GM18873 (cell line): Measurements from ENCODE around the gene CYGB.
"Not testable (repeated sequence)": the region's sequence is repeated elsewhere in the genome, so short reads cannot be mapped to it uniquely, and the experiment has no call there.

Experiments used
- ATAC-seq: cut with Tn5 transposase; IDR thresholded peaks from one replicate; pipeline ENCODE4 v1.9.1; 2021; ENCODE audit warnings: mild to moderate bottlenecking, moderate library complexity, moderate number of reproducible peaks; ENCODE audit not compliant: unreplicated experiment, low FRiP score

Gene CYGB

DNA sequence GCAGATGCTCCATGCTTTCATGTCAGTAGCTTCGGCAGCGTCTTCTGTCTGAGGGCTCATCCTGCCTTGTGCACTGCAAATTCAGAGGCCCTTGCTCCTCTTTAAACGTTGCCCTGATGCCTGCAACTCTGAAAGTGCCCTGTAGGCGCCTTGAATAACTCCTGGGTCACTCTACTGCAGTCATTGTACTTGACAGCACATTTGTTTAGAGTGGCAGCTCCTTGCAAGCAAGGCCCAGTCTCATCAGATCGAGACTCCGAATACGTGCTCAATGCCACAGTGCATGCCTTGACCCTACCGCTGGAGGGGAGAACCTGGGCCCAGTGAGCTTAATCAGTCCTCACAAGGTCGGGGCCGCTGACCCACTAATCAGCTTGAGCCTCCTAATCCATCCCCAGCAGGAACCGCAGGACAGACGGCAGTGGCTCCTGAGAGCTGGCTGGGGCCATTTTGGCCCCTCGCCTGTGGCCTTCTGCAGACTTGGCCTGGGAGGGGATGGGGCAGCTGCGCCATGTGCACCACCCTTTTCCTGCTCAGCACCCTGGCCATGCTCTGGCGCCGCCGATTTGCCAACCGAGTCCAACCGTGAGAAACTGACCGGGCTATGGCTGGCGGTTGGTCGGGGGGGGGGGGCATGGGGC is 2.2 kb upstream of the CYGB start, which contains the start of gene PRCD:
Gene PRCD, plus strand, starts transcription at position 414 of the 641 bp plus-strand sequence. Its CDS starts 98 bp downstream, at position 512.
- no peak for ATAC-seq

GRCh38 chr17:76538941-76539570 is 1.5 kb upstream of the CYGB start:
- ATAC-seq, result no peak

- no peak for ATAC-seq
These were observed 897 bp upstream of the CYGB start for GRCh38 chr17:76538281-76538931.

- no peak for ATAC-seq
These were observed 276 bp downstream of the CYGB start for GRCh38 chr17:76537288-76537577.

DNA sequence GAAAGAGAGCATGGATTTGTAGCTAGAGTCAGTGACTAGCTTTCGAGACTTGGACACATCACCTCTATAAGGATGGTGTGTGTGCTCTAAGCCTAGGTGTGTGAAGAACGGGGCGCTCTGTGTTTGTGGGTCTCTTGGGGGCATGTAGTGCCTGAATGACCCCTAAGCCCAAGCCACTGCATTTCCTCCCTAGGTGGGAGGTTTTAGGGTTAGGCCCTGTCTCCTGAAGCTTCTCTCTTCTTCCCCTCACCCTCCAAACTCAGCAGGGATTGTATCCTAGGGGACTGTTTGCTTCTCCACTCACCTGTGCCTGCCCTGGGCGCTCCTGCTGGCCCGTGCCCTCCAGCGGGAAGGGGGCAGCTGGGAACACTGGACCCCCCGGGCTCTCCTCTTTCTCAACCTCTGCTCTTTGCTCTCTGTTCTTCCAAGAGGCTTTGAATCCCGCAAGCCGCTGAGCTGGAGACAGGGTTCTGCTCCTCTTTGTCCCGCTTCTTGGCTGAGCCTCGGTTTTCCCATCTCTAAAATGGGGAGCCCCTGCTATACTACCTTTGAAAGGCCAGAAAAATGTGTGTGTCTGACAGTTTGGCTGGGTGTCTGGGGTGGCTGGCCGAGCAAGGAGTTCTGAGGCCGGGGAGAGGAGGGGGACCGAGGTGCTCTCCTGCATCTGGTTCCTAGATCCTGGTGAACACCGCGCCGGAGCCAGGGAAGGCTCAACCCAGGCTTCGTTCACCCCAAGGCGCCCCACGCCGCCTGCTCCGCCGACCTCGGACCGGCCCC is 810 bp downstream of the CYGB start:
- no peak for ATAC-seq

- no peak for ATAC-seq
These were observed 1.6 kb downstream of the CYGB start for GRCh38 chr17:76535788-76536510.

DNA sequence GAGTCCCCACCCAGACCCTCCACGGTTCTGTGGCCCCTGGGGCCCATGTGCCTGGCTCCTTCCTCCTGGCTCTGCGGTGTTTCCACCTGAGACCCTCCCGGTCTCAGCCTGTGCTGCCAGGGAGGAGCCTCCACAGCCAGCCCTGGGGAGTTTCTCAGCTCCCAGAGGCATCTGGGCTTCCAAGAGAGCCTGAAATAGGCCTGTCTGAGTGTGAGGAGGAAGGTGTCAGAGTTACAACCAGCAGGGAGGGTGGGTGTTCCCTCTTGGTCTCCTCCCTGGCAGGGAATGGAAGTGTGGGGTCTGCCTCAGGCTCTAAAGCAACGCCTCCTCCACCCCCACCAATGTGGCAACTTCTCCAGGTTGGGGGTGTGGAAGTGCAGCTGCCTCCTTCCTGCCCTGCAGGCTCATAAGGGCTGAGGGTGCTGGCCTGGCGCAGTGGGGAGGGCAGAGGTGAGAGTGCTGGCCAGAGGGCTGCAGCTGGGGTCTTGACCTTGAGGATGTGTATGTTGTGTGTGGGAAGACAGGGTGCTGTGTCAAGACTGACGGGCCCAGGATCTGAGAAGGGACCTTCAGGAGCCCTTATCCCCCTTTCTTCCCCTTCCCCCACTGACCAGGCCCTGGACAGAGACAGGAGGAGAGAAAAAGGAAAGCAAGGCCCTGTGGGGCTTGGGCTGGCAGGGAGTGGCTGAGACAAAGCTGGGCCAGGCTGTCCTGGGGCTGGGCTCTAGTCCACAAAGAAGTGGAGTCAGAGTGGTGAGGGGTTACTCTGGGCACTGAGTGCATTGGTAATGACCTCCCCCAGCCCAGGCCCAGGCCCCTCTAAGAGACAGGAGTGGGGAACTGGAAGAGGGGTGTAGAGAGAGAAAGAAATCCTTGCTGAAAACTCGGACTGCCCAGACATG is 2.4 kb downstream of the CYGB start:
- ATAC-seq, result no peak

DNA sequence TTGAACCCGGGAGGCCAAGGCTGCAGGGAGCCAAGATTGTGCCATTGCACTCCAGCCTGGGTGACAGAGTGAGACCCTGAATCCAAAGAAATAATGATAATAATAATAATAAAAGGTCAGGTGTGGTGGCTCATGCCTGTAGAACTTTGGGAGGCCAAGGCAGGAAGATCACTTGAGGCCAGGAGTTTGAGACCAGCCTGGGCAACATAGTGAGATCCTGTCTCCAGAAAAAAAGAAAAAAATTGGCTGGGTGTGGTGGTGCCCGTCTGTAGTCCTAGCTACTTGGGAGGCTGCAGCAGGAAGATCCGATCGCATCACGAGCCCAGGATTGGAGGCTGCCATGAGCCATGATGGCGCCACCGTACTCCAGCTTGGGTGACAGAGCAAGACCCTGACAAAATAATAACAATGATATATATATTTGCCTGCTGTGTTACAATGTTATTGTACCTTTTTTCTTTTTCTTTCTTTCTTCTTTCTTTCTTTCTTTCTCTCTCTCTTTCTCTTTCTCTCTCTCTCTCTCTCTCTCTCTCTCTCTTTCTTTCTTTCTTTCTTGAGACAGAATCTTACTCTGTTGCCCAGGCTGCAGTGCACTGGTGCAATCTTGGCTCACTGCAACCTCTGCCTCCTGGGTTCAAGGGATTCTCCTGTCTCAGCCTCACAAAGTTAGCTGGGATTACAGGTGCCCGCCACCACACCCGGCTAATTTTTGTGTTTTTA is 3.7 kb downstream of the CYGB start:
- ATAC-seq, result not testable (repeated sequence)

- ATAC-seq, result no peak
These were observed 5.3 kb downstream of the CYGB start for GRCh38 chr17:76532072-76532651.

DNA sequence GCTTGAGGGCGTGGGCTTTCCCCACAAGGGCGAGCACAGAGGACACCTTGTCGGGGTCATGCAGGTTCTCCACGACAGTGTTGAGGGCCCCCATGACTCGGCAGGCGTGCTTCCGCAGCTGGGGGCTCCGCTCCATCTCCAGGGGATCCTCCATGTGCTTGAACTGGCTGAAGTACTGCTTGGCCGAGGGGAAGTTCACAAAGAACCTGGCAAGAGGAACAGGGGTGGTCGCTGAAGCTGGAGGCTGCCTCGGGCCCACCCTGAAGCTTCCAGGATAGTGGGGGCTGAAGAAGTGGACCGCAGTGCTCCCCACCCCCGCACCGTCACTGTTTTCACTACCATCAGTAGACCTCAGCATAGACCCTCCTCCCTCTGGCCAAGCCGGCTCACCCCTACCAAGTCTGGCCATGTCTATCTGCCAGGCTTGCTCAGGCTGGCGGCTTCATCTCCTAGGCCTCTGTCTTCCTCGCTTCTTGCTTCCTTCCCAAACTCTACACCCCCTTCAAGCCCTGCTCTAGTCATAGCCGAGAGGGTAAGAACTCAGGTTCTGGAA is 5.9 kb downstream of the CYGB start:
- no peak for ATAC-seq

DNA sequence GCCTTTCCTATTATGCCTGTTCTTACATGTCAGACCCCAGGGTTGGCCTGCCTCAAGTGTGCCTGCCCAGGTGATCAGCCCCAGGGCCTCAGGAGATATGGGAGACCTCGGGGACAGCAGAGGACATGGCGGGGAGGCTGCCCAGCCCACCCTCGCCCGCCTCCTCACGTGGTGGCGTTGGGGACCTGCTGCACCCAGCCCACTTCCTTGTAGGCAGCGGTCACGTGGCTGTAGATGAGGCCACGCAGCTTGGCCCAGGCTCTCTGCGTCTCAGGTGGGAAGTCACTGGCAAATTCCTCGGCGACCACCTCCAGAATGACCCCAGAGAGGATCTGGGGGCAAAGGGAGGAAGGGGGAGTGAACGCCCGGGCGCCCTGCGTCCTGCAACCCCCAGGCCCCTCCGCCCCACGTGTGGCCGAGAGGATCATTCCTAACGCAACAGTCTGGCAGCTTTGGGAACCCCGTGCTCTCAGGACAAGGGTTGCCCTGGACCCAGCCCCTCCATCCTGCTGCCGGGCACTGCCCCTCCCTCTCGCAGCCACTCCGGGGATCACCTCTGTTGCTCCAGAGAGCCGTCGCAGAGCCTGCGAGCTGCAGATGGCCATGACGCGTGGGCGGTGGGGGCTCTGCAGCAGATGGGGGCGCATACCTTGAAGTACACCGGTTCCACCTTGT is 6.6 kb downstream of the CYGB start:
- no peak for ATAC-seq

DNA sequence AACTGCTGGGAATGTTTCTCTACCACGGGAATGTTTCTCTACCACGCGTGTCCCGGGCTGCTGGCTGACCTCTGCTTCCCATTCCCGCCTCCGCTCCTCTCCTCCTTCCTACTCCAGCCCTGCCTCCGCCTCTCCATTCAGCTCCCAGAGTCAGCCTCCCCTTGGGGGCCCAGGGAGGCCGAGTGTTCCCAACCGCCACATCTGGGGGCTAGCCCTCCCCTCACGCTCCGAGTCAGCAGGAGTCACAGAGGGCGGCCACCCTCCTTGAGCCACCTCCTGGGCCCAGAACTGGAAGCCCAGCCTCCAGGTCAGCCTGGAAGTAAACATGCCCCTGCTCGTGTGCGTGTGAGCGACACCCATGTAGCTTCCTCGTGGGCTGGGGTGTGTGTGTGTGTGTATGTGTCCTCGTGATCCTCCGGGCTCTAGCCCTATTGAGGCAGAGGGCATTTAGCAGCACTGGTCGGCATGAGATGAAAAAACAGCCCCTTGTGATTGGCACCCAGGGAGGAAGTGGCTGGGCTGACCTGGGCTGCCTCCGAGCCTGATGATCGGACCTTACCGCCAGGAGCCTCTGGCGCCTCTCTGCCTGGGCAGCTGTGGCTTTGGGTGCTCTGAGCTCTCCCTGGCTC is 7.3 kb downstream of the CYGB start:
- no peak for ATAC-seq

- ATAC-seq, result no peak
These were observed 8.1 kb downstream of the CYGB start for GRCh38 chr17:76529224-76530094.

GRCh38 chr17:76528528-76529223 is 8.8 kb downstream of the CYGB start:
- no peak for ATAC-seq

- peak; percentile 33 for ATAC-seq
These were observed 9.4 kb downstream of the CYGB start for GRCh38 chr17:76528156-76528527.
